ENCODE data around the gene ADAMTS7. TPM values are rescaled to one million over a fixed set of nuclear protein-coding genes. Genes with fewer than 3 reads are reported as not detected.

Gene ADAMTS7
- total and polyA plus RNA-seq, 2 of the 8 experiments (the other 6 are each of a cell fraction or from before 2014, with no cell fraction given): 27.9 to 45.2 TPM

DNA sequence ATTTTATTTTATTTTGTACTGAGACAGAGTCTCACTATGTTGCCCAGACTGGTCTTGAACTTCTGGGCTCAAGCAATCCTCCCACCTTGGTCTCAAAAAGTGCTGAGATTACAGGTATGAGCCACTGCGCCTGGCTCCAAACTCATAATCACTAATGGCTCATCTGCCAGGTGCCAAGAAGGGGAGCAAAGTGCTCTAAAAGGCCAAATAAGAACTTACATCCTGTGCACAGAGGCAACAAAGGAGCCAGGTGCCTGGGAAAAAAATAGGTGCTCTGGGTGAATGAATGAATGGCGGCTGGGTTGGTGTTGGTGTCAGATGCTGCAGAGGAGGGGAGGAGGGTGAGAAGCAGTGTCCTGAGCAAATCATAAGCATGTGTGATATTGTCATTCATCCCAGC, 25.9 kb upstream of the ADAMTS7 start:
- Histone ChIP-seq H3K23me2 (ENCODE audit: low read depth, low read length) (no peaks in the 10 kb centered on the region), H2BK5ac (ENCODE audit: low read depth, low read length) (no peak overlapping the region), H2BK20ac (ENCODE audit: low read length) (no peak overlapping the region), H2AFZ (ENCODE audit: low read length) (no peak overlapping the region), H4K5ac (ENCODE audit: insufficient read length, low read depth, low read length) (no peak overlapping the region), H2BK15ac (ENCODE audit: low read length) (no peak overlapping the region), H3K4me1 (replicated peaks in 1 of 4; ENCODE audit: control insufficient read depth in 3 of 4, insufficient read depth in 4 of 4, low read length in 3 of 4) (peaks cover 0 to 3% (median 0%) of the 10 kb centered on the region in 4 experiments; a peak in 1 of 7 replicates), H3K14ac (ENCODE audit: insufficient read length) (no peak overlapping the region), H2AK5ac (ENCODE audit: low read depth, low read length) (no peak overlapping the region), H2BK120ac (replicated peaks; ENCODE audit: low read depth, low read length) (no peak overlapping the region), H3K23ac (ENCODE audit: insufficient read length) (no peak overlapping the region), H3K27me3 (replicated peaks in 1 of 4; ENCODE audit: control insufficient read depth in 3 of 4, extremely low read depth in 1 of 4, insufficient read depth in 3 of 4, low read length in 3 of 4) (no peaks in the 10 kb centered on the region), H3K9me3 (ENCODE audit: insufficient read depth in 2 of 2, low read depth in 1 of 2, low read length in 1 of 2) (no peaks in the 10 kb centered on the region), H3K4ac (replicated peaks; ENCODE audit: insufficient read length, low read depth, low read length) (no peak overlapping the region), H4K91ac (replicated peaks; ENCODE audit: insufficient read length, low read length) (no peak overlapping the region), H4K20me1 (replicated peaks in 1 of 2; ENCODE audit: control insufficient read depth in 1 of 2, insufficient read depth in 2 of 2, low read length in 2 of 2) (no peaks in the 10 kb centered on the region), H3K36me3 (ENCODE audit: control insufficient read depth in 2 of 4, insufficient read depth in 4 of 4, low read length in 3 of 4) (no peaks in the 10 kb centered on the region), H4K8ac (ENCODE audit: extremely low read depth, insufficient read depth, low read length) (no peak overlapping the region), H3K56ac (replicated peaks; ENCODE audit: insufficient read length, low read depth, low read length) (no peak overlapping the region), H3K27ac (ENCODE audit: low read depth, low read length) (no peak overlapping the region), H3K18ac (ENCODE audit: extremely low read depth, low read length) (no peak overlapping the region), H3K4me3 (ENCODE audit: extremely low read depth in 1 of 4, insufficient read depth in 2 of 4, low read depth in 3 of 4, low read length in 4 of 4) (no peak overlapping the region), H2BK12ac (ENCODE audit: low read depth, low read length) (no peak overlapping the region), H3K9ac (replicated peaks in 1 of 4; ENCODE audit: extremely low read depth in 1 of 4, low read depth in 3 of 4, low read length in 3 of 4) (no peak overlapping the region), H3K4me2 (ENCODE audit: insufficient read depth in 1 of 2, low read depth in 2 of 2, low read length in 2 of 2) (no peak overlapping the region), H3K79me2 (ENCODE audit: control insufficient read depth in 1 of 2, insufficient read depth in 2 of 2, low read length in 2 of 2) (no peaks in the 10 kb centered on the region), H3K79me1 (ENCODE audit: low read depth, low read length) (no peaks in the 10 kb centered on the region)
- ChIA-PET CTCF (ENCODE audit: partially characterized antibody) (interaction anchor here (1.1 to 4.0 kb wide), 7 partner anchors 11 to 80 kb away, joined by 3 to 14 read pairs (median 6); no protein-coding TSS in a partner anchor), POLR2A (ENCODE audit: partially characterized antibody) (interaction anchor here (1.6 to 2.1 kb wide), 2 partner anchors 36 to 37 kb away, joined by 4 to 14 read pairs; partner anchors contain the start of gene MORF4L1)
- FAIRE-seq: no peak
- 68% methylated on average over 2 of the region's 2 CpGs; no CpG with 5 or more reads in 1 of the 2 experiments for WGBS, 2 experiments (ENCODE audit: extremely low coverage in 1 of 2, insufficient coverage in 1 of 2, insufficient read length in 1 of 2, insufficient replicate concordance in 2 of 2, low coverage in 1 of 2, low lambda C conversion rate in 2 of 2, missing lambda C conversion rate in 1 of 2)
- DNase-seq (ENCODE audit: low read depth in 1 of 2, low spot score in 2 of 2): no peak
- TF ChIP-seq EGR1 (IDR thresholded peaks at IDR 0.05; ENCODE audit: borderline replicate concordance, low read depth, low read length) (no peak), ATF2 (IDR thresholded peaks at IDR 0.05; ENCODE audit: low read length) (no peak), EP300 (IDR thresholded peaks at IDR 0.05; ENCODE audit: borderline replicate concordance in 1 of 2, low read depth in 2 of 2, low read length in 2 of 2) (no peak), POU5F1 (IDR thresholded peaks at IDR 0.05; ENCODE audit: low read depth, low read length) (no peak), CHD1 (IDR thresholded peaks at IDR 0.05; ENCODE audit: low read depth, low read length) (no peak), SAP30 (IDR thresholded peaks at IDR 0.05; ENCODE audit: insufficient read depth, insufficient replicate concordance, low read length) (no peak), NANOG (IDR thresholded peaks at IDR 0.05; ENCODE audit: insufficient read depth, low read depth, low read length, poor library complexity, severe bottlenecking) (no peak), BACH1 (IDR thresholded peaks at IDR 0.05; ENCODE audit: low read length) (no peak)

Measured in H1 (cell line).